MCF 10A (cell line): ENCODE results near the gene MSI2. TPM values are rescaled to one million over a fixed set of nuclear protein-coding genes. Genes with fewer than 3 reads are reported as not detected.

Experiments used
- BruUV-seq: library from RNA; stranded (reverse); fragments of 400-500 nt; replicated peaks from 2 replicates; lab custom pipeline; 2021; lab: Mats Ljungman, UMichigan
- CTCF ChIA-PET: fragments of 300-600 bp; sonication (Branson Sonifier 250); formaldehyde crosslinking; extraction: SDS; loops from one replicate; lab custom pipeline; 2021; ENCODE audit warnings: antibody characterized with exemption, inconsistent platforms; lab: Yijun Ruan, JAX
- POLR2A ChIA-PET: fragments of 300-600, 350-650 bp; sonication (Branson Sonifier 250); formaldehyde crosslinking; extraction: SDS; loops from one replicate; lab custom pipeline; 2020; ENCODE audit warnings: antibody characterized with exemption, inconsistent platforms; lab: Yijun Ruan, JAX
- DNase-seq: peaks from one replicate; pipeline ENCODE4 v3.0.0-alpha.2; 2018; ENCODE audit not compliant: unreplicated experiment
- H3K27ac Mint-ChIP-seq: one replicate; pipeline ENCODE4 v1.8.0; 2022; ENCODE audit warnings: mild to moderate bottlenecking, low read depth, mixed read lengths; ENCODE audit not compliant: unreplicated experiment
- H3K27me3 Mint-ChIP-seq: one replicate; pipeline ENCODE4 v1.8.0; 2022; ENCODE audit warnings: mixed read lengths; ENCODE audit not compliant: insufficient read depth, unreplicated experiment
- H3K36me3 Mint-ChIP-seq: one replicate; pipeline ENCODE4 v1.8.0; 2022; ENCODE audit warnings: mild to moderate bottlenecking, moderate library complexity, mixed read lengths; ENCODE audit not compliant: insufficient read depth, unreplicated experiment
- H3K4me1 Mint-ChIP-seq: one replicate; pipeline ENCODE4 v1.8.0; 2022; ENCODE audit warnings: mixed read lengths; ENCODE audit not compliant: insufficient read depth, unreplicated experiment
- H3K4me3 Mint-ChIP-seq: one replicate; pipeline ENCODE4 v1.8.0; 2022; ENCODE audit warnings: mild to moderate bottlenecking, moderate library complexity, mixed read lengths; ENCODE audit not compliant: unreplicated experiment
- H3K9me3 Mint-ChIP-seq: one replicate; pipeline ENCODE4 v1.8.0; 2022; ENCODE audit warnings: mixed read lengths; ENCODE audit not compliant: unreplicated experiment
- CTCF ChIP-seq: fragments of 200-600 bp; IDR thresholded peaks from one replicate; pipeline ENCODE4 v1.8.0; 2022; ENCODE audit warnings: antibody characterized with exemption, mild to moderate bottlenecking; ENCODE audit not compliant: unreplicated experiment
- intact Hi-C: fragments of 100-400 bp; cut with micrococcal nuclease; formaldehyde crosslinking; loops from 2 replicates; pipeline ENCODE4 v1.14.1; 2022
- total RNA-seq: library from RNA; stranded (reverse); gene quantifications from 2 replicates; pipeline ENCODE4 v1.2.3, GENCODE V29; 2022

MSI2 gene
- total RNA-seq, 1 experiment from 2014 or later: 60.6 TPM

GRCh38 chr17:57373756-57374155, 117.4 kb downstream of the MSI2 start:
- H3K27ac Mint-ChIP-seq: no peak overlapping the region
- CTCF ChIA-PET: interaction anchor here (0.7 to 1.8 kb wide), 3 partner anchors 110 to 130 kb away, joined by 3 to 7 read pairs (median 3); no protein-coding TSS in a partner anchor
- DNase-seq: no peak
- H3K4me3 Mint-ChIP-seq: no peak overlapping the region
- no peaks in the 10 kb centered on the region for H3K27me3 Mint-ChIP-seq
- POLR2A ChIA-PET: interaction anchor here (1.2 to 1.9 kb wide), 2 partner anchors 14 to 117 kb away, joined by 5 to 9 read pairs; partner anchors contain the start of gene MSI2
- peaks cover 7% of the 10 kb centered on the region for H3K36me3 Mint-ChIP-seq
- no TSS peak for BruUV-seq
- no peaks in the 10 kb centered on the region for H3K9me3 Mint-ChIP-seq
- H3K4me1 Mint-ChIP-seq: peaks cover 62% of the 10 kb centered on the region
- TF ChIP-seq CTCF: no peak
- intact Hi-C loops: no loop called here

GRCh38 chr17:57375040-57375769, 118.9 kb downstream of the MSI2 start:
- DNase-seq: no peak
- no TSS peak for BruUV-seq
- intact Hi-C loops: no loop called here
- Mint-ChIP-seq H3K27ac (no peak overlapping the region), H3K4me3 (no peak overlapping the region), H3K9me3 (no peaks in the 10 kb centered on the region), H3K27me3 (no peaks in the 10 kb centered on the region), H3K36me3 (peaks cover 7% of the 10 kb centered on the region), H3K4me1 (peaks cover 48% of the 10 kb centered on the region)
- no peak for TF ChIP-seq CTCF
- CTCF ChIA-PET: interaction anchor here (0.6 kb wide), 1 partner anchor 144 kb away, joined by 3 read pairs; no protein-coding TSS in a partner anchor
- POLR2A ChIA-PET: interaction anchor here (0.5 to 0.7 kb wide), 4 partner anchors 12 to 164 kb away, joined by 3 read pairs; no protein-coding TSS in a partner anchor

GRCh38 chr17:57375770-57376225, 119.5 kb downstream of the MSI2 start:
- DNase-seq: peak; percentile 86
- H3K27ac Mint-ChIP-seq: no peak overlapping the region
- POLR2A ChIA-PET: interaction anchor here (0.5 to 0.6 kb wide), 3 partner anchors 22 to 165 kb away, joined by 3 read pairs; no protein-coding TSS in a partner anchor
- no peaks in the 10 kb centered on the region for H3K27me3 Mint-ChIP-seq
- no peak for TF ChIP-seq CTCF
- BruUV-seq: no TSS peak
- no peak overlapping the region for H3K4me3 Mint-ChIP-seq
- no peaks in the 10 kb centered on the region for H3K9me3 Mint-ChIP-seq
- H3K36me3 Mint-ChIP-seq: peaks cover 7% of the 10 kb centered on the region
- peaks cover 42% of the 10 kb centered on the region for H3K4me1 Mint-ChIP-seq
- CTCF ChIA-PET: no interaction called here
- intact Hi-C loops: loop anchor here (2.0 kb wide), 1 partner anchor 19 kb away; no protein-coding TSS in a partner anchor

GRCh38 chr17:57377094-57377493, 120.8 kb downstream of the MSI2 start:
- CTCF ChIA-PET: interaction anchor here (1.2 kb wide), 1 partner anchor 134 kb away, joined by 3 read pairs; no protein-coding TSS in a partner anchor
- Mint-ChIP-seq H3K4me1 (peaks cover 32% of the 10 kb centered on the region), H3K27ac (peak overlapping the region; percentile 35), H3K4me3 (no peak overlapping the region), H3K36me3 (peaks cover 8% of the 10 kb centered on the region), H3K9me3 (no peaks in the 10 kb centered on the region), H3K27me3 (no peaks in the 10 kb centered on the region)
- no TSS peak for BruUV-seq
- no peak for TF ChIP-seq CTCF
- DNase-seq: peak; percentile 64
- intact Hi-C loops: loop anchor here (2.0 kb wide), 1 partner anchor 18 kb away; no protein-coding TSS in a partner anchor
- POLR2A ChIA-PET: interaction anchor here (0.5 to 1.2 kb wide), 3 partner anchors 23 to 120 kb away, joined by 3 to 4 read pairs (median 3); no protein-coding TSS in a partner anchor
